ENCODE measurements around the gene CFAP107.
"Not testable (repeated sequence)": the region's sequence is repeated elsewhere in the genome, so short reads cannot be mapped to it uniquely, and the experiment has no call there.

Gene CFAP107

GRCh38 chr1:12709696-12710095 lies 36.3 kb upstream of the CFAP107 start:
- TF ChIP-seq, protein P1, sequence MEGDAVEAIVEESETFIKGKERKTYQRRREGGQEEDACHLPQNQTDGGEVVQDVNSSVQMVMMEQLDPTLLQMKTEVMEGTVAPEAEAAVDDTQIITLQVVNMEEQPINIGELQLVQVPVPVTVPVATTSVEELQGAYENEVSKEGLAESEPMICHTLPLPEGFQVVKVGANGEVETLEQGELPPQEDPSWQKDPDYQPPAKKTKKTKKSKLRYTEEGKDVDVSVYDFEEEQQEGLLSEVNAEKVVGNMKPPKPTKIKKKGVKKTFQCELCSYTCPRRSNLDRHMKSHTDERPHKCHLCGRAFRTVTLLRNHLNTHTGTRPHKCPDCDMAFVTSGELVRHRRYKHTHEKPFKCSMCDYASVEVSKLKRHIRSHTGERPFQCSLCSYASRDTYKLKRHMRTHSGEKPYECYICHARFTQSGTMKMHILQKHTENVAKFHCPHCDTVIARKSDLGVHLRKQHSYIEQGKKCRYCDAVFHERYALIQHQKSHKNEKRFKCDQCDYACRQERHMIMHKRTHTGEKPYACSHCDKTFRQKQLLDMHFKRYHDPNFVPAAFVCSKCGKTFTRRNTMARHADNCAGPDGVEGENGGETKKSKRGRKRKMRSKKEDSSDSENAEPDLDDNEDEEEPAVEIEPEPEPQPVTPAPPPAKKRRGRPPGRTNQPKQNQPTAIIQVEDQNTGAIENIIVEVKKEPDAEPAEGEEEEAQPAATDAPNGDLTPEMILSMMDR (conservative IDR thresholded peaks at IDR 0.05; ENCODE audit: low read depth, low read length) = no peak
- no peak for DNase-seq (ENCODE audit: low read depth)
- no peak overlapping the region for H3K4me3 ChIP-seq (ENCODE audit: low read depth, low read length)

DNA sequence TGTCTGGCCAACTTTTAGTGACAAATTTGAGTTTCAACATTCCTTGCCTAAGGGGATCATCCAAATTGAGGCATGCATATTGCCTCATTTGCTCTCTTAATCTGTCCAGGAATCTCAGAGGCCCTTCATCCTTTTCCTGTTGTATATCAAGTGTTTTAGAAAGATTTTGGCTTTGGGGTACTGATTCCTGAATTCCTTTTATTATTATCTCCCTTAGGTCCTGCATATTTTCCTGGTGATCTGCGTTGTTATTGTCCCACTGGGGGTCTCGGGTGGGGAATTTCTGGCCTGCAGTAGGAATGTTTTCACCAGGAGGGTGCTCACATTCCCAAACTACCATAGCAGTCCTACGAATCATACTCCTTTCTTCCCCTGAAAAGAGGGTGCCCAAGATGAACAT lies 34.5 kb upstream of the CFAP107 start:
- H3K4me3 ChIP-seq (ENCODE audit: low read depth, low read length) = no peak overlapping the region
- DNase-seq (ENCODE audit: low read depth) = no peak
- TF ChIP-seq, protein P1 (conservative IDR thresholded peaks at IDR 0.05; ENCODE audit: low read depth, low read length) = no peak

DNA sequence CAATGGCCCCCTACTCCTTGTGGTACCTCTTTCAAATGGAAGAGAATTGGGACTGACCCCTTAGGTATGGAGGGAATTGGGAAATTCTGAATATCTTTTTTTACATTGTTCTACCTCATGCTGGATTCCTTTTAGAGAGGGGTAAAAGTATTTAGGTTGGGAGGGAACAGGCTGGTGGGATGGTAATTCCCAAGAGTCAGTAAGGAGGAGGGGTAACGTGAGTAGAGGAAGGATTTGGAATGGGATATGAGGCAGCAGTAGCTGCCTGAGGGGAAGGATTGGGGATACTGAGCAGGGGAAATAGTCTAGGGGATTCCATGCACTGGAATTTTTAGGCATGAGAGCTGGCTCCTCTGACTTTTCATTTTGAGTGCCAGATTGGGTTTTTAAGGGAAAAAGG lies 33.9 kb upstream of the CFAP107 start:
- TF ChIP-seq, protein P1 (conservative IDR thresholded peaks at IDR 0.05; ENCODE audit: low read depth, low read length) = no peak
- DNase-seq (ENCODE audit: low read depth) = no peak
- no peak overlapping the region for H3K4me3 ChIP-seq (ENCODE audit: low read depth, low read length)

DNA sequence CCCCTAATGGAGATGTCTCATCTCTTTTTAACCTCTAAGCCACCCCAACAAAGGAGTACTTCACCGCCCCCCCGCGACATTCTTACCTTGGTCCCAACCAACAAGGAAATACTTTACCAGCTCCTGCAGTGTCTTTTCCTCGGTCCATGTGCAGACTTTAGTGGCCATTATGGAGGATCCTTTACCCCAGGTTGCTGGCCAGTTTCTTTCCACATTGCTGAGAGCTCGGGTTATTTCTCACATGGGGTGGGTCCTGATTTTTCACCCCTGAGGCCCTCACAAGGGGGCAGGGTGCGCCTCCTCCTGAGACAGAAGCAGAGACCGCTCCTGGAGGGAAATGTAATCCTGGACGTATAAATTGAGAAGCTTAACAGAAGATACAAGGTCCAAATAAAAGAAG lies 33.1 kb upstream of the CFAP107 start:
- H3K4me3 ChIP-seq (ENCODE audit: low read depth, low read length) = no peak overlapping the region
- no peak for DNase-seq (ENCODE audit: low read depth)
- TF ChIP-seq, protein P1 (conservative IDR thresholded peaks at IDR 0.05; ENCODE audit: low read depth, low read length) = no peak

DNA sequence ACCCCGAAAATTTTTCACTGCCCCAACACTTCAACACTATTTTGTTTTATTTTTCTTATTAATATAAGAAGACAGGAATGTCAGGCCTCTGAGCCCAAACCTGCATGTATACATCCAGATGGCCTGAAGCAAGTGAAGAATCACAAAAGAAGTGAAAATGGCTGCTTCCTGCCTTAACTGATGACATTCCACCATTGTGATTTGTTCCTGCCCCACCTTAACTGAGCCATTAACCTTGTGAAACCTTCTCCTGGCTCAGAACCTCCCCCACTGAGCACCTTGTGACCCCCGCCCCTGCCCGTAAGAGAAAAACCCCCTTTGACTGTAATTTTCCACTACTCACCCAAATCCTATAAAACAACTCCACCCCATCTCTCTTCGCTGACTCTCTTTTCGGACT lies 32.3 kb upstream of the CFAP107 start:
- not testable (repeated sequence) for H3K4me3 ChIP-seq (ENCODE audit: low read depth, low read length); DNase-seq (ENCODE audit: low read depth)

DNA sequence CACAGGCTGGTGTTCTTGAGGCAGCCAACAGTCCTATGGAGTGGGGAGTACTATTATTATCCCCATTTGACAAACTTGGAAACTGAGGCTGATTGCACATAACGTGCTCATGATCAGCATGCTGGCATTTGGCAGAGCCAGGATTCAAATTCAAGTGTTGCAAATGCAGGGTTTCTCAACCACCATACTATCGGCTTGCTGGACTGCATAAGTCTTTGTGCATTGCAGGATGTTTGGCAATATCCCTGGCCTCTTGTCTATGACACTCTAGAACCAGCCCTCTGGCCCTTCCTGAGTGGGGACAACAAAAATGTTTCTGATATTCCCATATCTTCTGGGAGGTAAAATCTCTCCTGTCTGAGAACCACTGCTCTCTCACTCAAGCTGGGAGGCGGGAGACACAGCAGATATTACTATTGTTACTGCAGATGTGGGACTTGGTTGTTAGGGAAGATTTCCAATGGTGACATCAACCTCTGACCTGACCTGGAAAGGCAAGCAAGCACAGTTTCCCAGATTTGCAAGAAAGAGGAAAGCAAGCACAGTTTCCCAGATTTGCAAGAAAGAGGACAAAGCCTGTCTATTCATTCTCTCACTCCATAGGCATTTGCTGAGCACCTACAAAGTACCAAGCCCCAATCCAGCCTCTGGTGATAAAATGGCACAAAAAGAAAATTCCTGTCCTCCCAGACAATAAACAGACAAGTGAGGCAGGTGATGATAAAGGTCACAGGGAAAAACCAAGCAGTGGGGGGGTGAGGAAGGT lies 31.1 kb upstream of the CFAP107 start:
- H3K4me3 ChIP-seq (ENCODE audit: low read depth, low read length) = no peak overlapping the region
- TF ChIP-seq, protein P1 (conservative IDR thresholded peaks at IDR 0.05; ENCODE audit: low read depth, low read length) = no peak
- DNase-seq (ENCODE audit: low read depth) = no peak

- DNase-seq (ENCODE audit: low read depth) = no peak
- H3K4me3 ChIP-seq (ENCODE audit: low read depth, low read length) = no peak within 1 kb of the TSS
- TF ChIP-seq, protein P1 (conservative IDR thresholded peaks at IDR 0.05; ENCODE audit: low read depth, low read length) = no peak
Observed at GRCh38 chr1:12715896-12716437, 30.0 kb upstream of the CFAP107 start, which contains the start of gene AADACL3. AADACL3 (plus strand) TSS chr1:12716110; CDS start chr1:12716177, 67 bp downstream.
